ENCODE results near the gene IDH3B.

- TF ChIP-seq CTCF (IDR thresholded peaks at IDR 0.05) = no peak
- no peak for TF ChIP-seq EP300 (IDR thresholded peaks at IDR 0.05)
Observed at GRCh38 chr20:2619961-2620595, 43.9 kb downstream of the IDH3B start.

All from esophagus muscularis mucosa (tissue), 3 donors.